Fibroblast of skin of abdomen (primary cell): ENCODE results near the gene SLC12A5.

Experiments used
- DNase-seq: peaks from one replicate; pipeline ENCODE4 v3.0.0-alpha.2; 2013

SLC12A5 gene

GRCh38 chr20:46006964-46007363 lies 22.1 kb upstream of the SLC12A5 start:
- DNase-seq: no peak

GRCh38 chr20:46007671-46008070 lies 21.3 kb upstream of the SLC12A5 start:
- no peak for DNase-seq

DNA sequence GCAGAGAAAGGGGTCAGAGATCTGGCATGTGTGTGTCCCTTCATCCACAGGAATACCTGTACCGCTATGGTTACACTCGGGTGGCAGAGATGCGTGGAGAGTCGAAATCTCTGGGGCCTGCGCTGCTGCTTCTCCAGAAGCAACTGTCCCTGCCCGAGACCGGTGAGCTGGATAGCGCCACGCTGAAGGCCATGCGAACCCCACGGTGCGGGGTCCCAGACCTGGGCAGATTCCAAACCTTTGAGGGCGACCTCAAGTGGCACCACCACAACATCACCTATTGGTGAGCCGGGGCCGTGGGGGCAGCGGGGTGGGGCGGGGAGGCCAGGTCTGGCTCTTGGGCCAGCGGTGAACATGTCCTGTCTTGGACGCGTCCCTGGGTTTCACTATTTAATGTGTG lies 19.2 kb upstream of the SLC12A5 start:
- no peak for DNase-seq

- no peak for DNase-seq
These were observed 18.3 kb upstream of the SLC12A5 start for GRCh38 chr20:46010491-46011391.

- DNase-seq: no peak
These were observed 17.2 kb upstream of the SLC12A5 start for GRCh38 chr20:46011631-46012482.

- no peak for DNase-seq
These were observed 16.1 kb upstream of the SLC12A5 start for GRCh38 chr20:46012921-46013320.

- no peak for DNase-seq
These were observed 15.6 kb upstream of the SLC12A5 start for GRCh38 chr20:46013322-46013828.

DNA sequence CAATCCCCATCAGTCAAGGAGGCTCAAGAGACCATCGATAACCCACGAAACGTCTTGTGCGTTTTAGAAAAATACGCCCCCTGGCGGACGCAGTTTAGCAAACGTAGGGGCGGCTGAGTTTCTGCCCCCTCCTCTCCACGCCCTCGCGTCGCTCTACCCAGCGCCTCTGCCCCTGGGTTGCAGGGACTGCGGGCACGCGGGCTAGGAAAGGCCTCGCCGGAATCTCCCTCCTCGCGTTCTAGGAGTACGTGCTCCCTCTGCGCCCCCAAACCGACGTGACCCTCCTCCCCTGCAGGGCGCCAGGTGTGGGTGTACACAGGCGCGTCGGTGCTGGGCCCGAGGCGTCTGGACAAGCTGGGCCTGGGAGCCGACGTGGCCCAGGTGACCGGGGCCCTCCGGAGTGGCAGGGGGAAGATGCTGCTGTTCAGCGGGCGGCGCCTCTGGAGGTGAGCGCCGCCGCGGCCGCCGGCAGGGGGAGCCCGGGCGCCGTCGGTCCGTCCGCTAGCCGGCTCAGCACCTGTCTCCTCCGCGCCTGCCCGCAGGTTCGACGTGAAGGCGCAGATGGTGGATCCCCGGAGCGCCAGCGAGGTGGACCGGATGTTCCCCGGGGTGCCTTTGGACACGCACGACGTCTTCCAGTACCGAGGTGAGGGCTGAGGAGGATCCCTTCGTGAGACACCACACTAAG lies 15.0 kb upstream of the SLC12A5 start:
- no peak for DNase-seq

GRCh38 chr20:46014517-46015396 lies 14.3 kb upstream of the SLC12A5 start:
- no peak for DNase-seq

DNA sequence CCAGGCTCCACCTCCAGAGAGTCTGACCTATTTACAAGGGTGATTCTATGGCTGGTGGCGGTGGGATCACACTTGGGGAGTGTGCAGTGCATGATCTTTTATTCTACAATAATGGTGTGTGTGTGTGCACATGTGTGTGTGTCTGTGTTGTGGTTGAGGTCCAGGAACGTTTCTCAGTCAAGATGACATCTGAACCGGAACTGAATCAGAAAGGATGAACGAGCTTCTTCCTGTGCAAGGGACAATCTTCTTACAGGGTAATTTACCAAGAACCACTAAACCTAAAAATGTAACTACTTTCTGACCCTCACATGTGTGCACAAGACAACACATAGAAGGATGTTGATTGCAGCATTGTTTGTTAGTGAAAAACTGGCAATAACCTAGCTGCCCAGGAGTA lies 11.7 kb upstream of the SLC12A5 start:
- no peak for DNase-seq

GRCh38 chr20:46018112-46018511 lies 10.9 kb upstream of the SLC12A5 start:
- no peak for DNase-seq

DNA sequence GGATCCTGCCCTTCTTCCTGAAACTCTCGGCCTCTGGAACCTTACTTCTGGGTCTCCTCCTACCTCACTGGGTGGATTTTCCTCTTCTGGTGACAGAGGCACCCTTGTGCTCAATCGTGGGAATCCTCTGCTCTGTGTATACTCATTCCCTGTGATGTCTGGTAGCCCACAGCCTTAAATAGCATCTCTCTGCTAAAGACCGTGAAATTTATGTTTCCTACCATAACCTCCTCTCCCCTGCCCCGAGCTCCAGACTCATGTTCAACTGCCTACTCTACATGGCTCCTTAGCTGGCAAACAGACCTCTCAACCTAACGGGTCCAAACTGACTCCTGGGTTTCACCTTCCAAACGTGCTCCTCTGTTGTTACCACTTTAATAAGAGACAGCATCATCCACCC lies 10.4 kb upstream of the SLC12A5 start:
- DNase-seq: no peak

DNA sequence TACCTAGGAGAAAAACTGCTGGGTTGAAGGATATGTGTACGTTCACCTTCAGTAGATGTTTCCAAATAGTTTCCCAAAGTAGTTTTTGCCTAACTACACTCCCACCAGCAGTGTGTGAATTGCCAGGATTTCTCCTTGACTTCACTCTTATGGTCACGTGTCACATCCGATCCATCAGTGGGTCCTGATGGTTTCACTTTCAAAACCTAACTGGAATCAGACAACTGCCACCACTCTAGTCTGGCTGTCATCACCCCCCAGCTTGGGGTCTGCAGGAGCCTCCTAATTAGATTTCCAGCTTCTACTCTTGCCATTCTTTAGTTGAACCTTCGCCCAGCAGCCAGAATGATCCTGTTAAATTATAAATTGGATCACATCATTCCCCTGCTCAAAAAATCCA lies 8.5 kb upstream of the SLC12A5 start:
- DNase-seq: no peak

DNA sequence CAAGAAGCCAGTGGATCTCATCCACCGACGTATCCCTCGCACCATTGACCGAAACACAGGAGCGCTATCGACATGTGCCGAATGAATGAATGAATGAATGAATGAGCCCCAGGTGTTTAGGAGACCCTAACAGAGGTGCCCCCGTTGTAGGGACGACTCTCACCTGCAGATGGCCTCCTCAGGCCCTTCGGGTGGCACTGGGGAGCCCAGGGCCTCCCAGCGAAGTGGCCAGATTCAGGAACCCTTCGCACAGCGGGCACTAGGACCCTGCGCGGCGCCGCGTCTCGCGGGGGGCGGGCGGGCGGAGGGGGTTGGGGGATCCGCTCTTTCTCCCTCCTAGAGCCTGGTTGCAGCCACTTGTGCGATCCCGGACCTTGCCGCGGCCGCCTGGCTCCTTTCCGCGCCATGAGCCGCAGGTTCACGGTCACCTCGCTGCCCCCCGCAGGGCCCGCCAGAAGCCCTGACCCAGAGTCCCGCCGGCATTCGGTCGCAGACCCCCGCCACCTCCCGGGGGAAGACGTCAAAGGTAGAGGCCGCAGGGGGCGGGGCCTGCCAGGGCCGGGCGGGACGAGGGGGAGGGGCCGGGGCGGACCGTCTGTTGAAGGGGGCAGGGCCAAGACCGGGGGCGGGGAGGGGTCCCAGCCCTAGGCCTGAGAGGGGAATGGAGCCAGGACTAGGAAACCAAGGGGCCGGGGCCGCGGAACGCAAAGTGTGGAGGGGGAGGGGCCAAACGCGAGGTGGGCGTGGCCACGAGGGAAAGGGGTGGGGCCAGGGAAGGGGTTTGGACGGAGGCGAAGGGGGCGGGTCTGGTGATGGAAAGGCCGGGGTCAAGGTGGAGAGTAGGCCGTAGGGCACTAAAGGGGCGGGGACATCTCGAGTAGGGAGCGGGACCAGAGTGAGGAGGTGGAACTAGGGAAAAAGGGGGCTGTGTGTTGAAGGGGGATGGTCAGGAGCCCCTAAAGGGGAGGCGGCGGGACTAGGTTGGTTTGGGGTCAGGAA lies 7.4 kb upstream of the SLC12A5 start:
- DNase-seq: no peak

- no peak for DNase-seq
These were observed 6.4 kb upstream of the SLC12A5 start for GRCh38 chr20:46022411-46023147.

DNA sequence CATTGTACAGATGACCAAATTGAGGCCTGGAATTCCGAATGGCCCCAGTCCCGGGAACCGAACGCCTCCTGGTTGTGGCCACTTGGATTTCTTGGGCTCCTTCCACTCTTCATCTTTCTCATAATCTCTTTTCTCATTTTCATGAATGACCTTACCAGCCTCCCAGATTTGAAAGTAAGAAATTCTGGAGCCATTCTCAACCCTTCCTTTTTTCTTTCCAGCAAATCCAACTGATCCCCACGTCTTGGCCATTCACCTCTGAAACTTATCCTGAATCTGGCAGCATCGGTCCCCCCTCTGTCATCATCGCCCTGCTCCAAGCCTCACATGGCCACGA lies 5.9 kb upstream of the SLC12A5 start:
- DNase-seq: no peak

GRCh38 chr20:46023999-46024398 lies 5.0 kb upstream of the SLC12A5 start:
- no peak for DNase-seq

DNA sequence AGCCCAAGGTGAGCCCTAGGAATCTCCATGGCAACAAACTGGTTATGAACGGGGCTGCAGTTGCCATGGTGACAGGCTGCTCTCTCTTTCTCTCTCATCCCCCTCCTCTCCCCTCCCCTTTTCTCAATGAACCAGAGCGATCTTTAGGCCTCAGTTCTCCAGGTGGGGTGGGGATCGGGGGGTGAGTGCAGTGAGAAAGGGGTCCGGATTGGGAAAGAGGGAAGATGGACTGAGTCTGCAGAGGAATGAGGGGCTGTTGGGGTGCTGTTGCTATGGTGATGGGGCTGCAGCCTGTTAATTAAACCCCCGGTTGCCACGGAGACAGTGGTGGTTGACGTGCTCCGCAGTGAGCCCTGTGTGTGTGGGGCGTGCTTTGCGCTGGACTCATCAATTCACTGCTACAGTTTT lies 3.6 kb upstream of the SLC12A5 start:
- DNase-seq: no peak

DNA sequence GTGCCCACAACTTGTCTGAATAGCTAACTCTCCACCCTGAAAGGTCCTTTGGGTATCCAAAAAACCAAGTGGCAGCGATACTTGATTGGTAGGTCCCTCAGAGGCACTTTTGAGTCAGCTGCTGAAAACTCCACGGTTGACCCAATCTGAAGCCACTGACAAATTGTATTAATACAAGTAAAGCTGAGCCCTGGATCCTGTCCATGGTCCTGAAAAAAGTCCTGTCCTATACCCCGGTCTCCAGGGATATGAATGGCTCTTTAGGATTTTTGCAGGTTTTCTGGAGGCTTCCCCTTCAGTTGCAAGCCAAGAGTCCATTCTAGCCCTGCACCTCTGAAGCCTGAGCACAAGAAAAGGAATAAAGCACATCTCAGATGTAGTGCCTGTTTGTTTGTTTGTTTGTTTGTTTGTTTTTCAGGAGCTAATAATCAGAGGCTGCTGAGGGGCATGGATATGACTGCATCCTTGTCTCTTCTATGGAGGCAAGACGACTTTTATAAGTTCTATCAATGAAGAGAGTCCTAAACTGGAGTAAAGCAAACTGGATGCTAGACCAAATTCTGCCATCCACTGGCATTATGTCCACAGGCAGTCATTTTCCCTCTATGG lies 1.7 kb upstream of the SLC12A5 start:
- DNase-seq: peak; percentile 61
